ENCODE measurements around the gene FNIP1.
"Not testable (repeated sequence)": the region's sequence is repeated elsewhere in the genome, so short reads cannot be mapped to it uniquely, and the experiment has no call there.

The FNIP1 gene

DNA sequence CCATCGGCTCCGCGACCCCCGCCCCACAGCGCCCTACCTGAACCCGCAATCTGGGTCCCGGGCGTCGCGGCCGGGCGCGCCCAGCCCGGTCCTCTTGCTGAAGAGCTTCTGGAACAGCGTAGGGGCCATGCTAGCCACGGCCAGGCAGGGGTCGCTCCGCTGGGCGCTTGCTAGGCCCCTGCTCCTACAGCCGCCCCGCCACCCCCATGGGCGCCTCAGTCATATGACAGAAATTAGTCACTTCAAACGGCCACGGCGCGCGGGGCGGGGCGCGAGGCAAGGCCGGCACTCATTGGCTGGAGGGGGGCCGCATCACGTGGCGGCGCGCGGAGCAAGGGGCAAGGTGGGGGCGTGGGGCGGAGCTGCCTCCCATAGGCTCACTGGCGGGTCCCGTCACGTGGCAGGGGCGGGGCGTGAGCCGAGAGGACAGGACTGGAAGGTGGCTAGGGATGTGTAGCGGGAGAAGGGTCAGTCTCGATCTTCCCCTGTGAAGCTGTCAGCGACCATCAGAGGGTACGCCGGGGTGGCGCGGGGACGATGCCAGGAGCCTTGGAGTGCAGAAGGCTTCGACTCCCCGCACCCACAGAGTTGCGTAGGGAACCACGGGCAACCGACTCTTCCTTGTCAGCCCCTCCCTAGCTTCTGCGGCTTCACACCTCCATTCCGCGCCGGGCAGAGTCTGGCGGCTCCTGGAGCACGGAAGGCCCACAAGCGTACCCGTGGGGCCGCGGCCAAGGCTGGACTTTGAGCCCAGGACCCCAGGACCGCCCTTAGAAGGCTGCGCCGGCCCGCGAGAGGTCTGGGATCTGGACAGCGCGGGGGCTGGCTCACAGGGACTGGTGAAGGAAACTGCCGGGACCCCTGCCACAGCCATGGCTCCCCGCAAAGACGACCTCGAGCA, at the start of gene FNIP1:
Gene FNIP1 (minus strand): TSS at position 225 of the 901 bp plus-strand sequence. CDS start 96 bp downstream, at position 129.
- ChIA-PET POLR2A (interaction anchor here (0.6 to 2.7 kb wide), 10 partner anchors 9 to 299 kb away, joined by 3 to 17 read pairs (median 4); partner anchors contain the start of gene ACSL6), CTCF (interaction anchor here (1.1 kb wide), 1 partner anchor 213 kb away, joined by 4 read pairs; no protein-coding TSS in a partner anchor)
- no peak for TF ChIP-seq BHLHE40 (IDR thresholded peaks at IDR 0.05; ENCODE audit: borderline replicate concordance)
- no peak for TF ChIP-seq FOXM1 (IDR thresholded peaks at IDR 0.05; ENCODE audit: borderline replicate concordance)
- peak; percentile 96 for TF ChIP-seq L3MBTL2 (conservative IDR thresholded peaks at IDR 0.05)
- TF ChIP-seq, protein P1, sequence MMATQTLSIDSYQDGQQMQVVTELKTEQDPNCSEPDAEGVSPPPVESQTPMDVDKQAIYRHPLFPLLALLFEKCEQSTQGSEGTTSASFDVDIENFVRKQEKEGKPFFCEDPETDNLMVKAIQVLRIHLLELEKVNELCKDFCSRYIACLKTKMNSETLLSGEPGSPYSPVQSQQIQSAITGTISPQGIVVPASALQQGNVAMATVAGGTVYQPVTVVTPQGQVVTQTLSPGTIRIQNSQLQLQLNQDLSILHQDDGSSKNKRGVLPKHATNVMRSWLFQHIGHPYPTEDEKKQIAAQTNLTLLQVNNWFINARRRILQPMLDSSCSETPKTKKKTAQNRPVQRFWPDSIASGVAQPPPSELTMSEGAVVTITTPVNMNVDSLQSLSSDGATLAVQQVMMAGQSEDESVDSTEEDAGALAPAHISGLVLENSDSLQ (IDR thresholded peaks at IDR 0.05): peak; percentile 50
- no peak for TF ChIP-seq NFRKB (IDR thresholded peaks at IDR 0.05)
- no peak for TF ChIP-seq ARNT (IDR thresholded peaks at IDR 0.05)
- no peak for TF ChIP-seq CTBP1 (IDR thresholded peaks at IDR 0.05; ENCODE audit: borderline replicate concordance)
- no peak for TF ChIP-seq ZNF384 (IDR thresholded peaks at IDR 0.05)
- peak; percentile 98 for DNase-seq (ENCODE audit: extremely low spot score)

DNA sequence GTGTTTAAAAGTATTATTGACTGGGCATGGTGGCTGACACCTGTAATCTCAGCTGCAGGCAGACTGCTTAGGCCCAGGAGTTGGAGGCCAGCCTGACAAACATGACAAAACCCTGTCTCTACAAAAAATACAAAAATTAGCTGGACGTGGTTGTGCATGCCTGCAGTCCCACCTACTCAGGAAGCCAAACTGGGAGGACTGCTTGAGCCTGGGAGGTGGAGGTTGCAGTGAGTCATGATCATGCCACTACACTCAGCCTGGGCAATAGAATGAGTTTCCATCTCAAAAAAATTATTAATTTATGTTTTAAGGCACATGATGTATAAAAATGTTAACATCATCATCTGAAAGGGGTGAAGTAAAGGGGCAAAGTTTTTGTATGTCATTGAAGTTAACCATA, 49.7 kb upstream of the FNIP1 start:
- DNase-seq (ENCODE audit: extremely low spot score): no peak
- ChIA-PET POLR2A (no interaction called here), CTCF (no interaction called here)

DNA sequence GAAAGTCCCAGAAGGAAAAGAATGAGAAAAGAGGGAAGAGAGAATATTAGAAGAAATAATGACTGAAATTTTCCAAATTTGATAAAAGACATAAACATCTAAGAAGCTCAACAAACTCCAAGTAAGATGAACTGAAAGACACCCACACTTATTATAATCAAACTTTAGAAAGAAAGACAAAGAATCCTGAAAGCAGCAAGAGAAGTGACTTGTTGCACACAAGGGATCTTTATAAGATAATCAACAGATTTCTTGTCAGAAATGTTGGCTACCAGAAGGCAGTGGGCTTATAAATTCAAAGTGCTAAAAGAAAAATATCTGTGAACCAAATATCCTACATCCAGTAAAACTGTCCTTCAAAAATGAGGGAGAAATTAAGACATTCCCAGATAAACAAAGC, 49.0 kb upstream of the FNIP1 start:
- POLR2A ChIA-PET: no interaction called here
- DNase-seq (ENCODE audit: extremely low spot score): no peak
- TF ChIP-seq FOXA1 (IDR thresholded peaks at IDR 0.05) (no peak), SUZ12 (IDR thresholded peaks at IDR 0.05) (no peak), HDGF (IDR thresholded peaks at IDR 0.05; ENCODE audit: borderline replicate concordance) (no peak), ELF4 (IDR thresholded peaks at IDR 0.05) (no peak)
- CTCF ChIA-PET: no interaction called here

More for the DNA sequence above, 49.7 kb upstream of the FNIP1 start:
- TF ChIP-seq TARDBP (IDR thresholded peaks at IDR 0.05): no peak
- TF ChIP-seq FOXM1 (IDR thresholded peaks at IDR 0.05; ENCODE audit: borderline replicate concordance): no peak
- no peak for TF ChIP-seq ELF4 (IDR thresholded peaks at IDR 0.05)
- TF ChIP-seq HDGF (IDR thresholded peaks at IDR 0.05; ENCODE audit: borderline replicate concordance): no peak

DNA sequence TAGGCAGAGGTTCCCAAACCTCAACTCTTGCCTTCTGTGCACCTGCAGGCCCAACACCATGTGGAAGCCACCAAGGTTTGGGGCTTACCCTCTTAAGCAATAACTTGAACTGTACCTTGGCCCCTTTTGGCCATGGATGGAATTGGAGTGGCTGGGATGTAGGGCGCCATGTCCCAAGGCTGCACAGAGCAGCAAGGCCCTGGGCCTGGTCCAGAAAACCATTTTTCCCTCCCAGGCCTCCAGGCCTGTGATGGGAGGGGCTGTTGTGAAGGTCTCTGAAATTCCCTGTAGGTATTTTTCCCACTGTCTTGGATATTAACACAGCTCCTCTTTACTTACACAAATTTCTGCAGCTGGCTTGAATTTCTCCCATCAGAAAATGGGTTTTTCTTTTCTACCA, 46.2 kb upstream of the FNIP1 start:
- POLR2A ChIA-PET; DNase-seq (ENCODE audit: extremely low spot score); CTCF ChIA-PET: not testable (repeated sequence)

DNA sequence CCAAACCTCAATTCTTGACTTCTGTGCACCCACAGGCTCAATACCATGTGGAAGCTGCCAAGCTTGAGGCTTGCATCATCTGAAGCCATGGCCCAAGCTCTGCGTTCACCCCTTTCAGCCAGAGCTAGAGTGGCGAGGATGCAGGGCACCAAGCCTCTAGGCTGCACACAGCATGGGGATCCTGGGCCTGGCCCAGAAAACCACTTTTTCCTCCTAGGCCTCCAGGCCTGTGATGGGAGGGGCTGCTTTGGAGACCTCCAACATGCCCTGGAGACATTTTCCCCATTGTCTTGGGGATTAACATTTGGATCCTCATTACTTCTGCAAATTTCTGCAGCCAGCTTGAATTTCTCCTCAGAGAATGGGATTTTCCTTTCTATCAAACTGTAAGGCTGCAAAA, 35.9 kb upstream of the FNIP1 start:
- DNase-seq (ENCODE audit: extremely low spot score); POLR2A ChIA-PET; CTCF ChIA-PET: not testable (repeated sequence)

DNA sequence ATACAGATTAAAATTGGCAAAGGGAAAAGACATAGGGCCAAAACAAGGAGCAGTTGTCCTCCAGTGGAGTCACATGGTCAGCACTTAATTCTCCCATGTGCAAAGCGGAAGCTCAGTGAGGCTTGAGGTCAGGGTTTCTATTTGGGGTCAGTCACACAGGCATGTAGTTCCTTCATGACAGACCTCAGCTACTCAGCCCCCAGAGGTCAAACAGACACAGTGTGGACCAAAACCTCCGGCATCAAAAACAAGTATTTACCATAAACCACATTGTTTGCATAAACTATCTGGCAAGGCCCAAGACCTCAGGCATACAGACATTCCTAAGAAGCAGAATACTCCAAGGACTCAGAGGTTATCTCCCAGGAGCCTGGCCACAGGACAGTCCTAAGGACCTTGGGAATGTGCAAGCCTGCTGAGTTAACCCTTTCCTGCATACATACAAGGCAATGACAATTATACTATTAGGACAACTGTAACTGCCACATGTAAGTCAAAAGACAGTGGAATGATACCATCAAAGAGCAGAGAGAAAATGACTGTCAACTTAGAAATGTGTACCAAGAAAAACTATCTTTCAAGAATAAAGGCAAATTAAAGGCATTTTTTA, 28.7 kb upstream of the FNIP1 start:
- ChIA-PET CTCF (no interaction called here), POLR2A (no interaction called here)
- no peak for DNase-seq (ENCODE audit: extremely low spot score)
- TF ChIP-seq SUZ12 (IDR thresholded peaks at IDR 0.05) (no peak), FOXM1 (IDR thresholded peaks at IDR 0.05; ENCODE audit: borderline replicate concordance) (no peak), TARDBP (IDR thresholded peaks at IDR 0.05) (no peak), ZNF384 (IDR thresholded peaks at IDR 0.05) (no peak), ELF4 (IDR thresholded peaks at IDR 0.05) (no peak), FOXA1 (IDR thresholded peaks at IDR 0.05) (no peak), HDGF (IDR thresholded peaks at IDR 0.05; ENCODE audit: borderline replicate concordance) (no peak), NFRKB (IDR thresholded peaks at IDR 0.05) (no peak), L3MBTL2 (conservative IDR thresholded peaks at IDR 0.05) (no peak), LEF1 (IDR thresholded peaks at IDR 0.05; ENCODE audit: borderline replicate concordance) (no peak), BHLHE40 (IDR thresholded peaks at IDR 0.05; ENCODE audit: borderline replicate concordance) (no peak), SP1 (IDR thresholded peaks at IDR 0.05) (no peak), FOXK2 (IDR thresholded peaks at IDR 0.05) (no peak)
- TF ChIP-seq, protein P1 (IDR thresholded peaks at IDR 0.05): no peak

DNA sequence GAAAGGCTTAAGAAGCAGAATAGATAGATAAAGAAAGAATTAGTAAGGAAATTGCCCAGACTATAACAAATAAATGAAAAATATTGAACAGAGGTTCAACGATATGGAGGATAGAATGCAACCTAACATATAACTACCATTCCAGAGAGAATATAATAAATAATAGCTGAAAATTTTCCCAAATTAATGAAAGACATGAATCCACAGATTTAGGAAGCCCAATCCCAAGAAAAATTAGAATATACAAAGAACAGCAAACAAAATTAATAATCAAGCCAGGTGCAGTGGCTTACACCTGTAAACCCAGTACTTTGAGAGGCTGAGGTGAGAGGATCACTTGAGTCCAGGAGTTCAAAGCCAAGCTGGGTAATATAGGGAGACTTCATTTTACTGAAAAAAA, 27.8 kb upstream of the FNIP1 start:
- TF ChIP-seq BHLHE40 (IDR thresholded peaks at IDR 0.05; ENCODE audit: borderline replicate concordance): no peak
- TF ChIP-seq FOXA1 (IDR thresholded peaks at IDR 0.05): no peak
- POLR2A ChIA-PET: no interaction called here
- CTCF ChIA-PET: no interaction called here
- no peak for DNase-seq (ENCODE audit: extremely low spot score)

DNA sequence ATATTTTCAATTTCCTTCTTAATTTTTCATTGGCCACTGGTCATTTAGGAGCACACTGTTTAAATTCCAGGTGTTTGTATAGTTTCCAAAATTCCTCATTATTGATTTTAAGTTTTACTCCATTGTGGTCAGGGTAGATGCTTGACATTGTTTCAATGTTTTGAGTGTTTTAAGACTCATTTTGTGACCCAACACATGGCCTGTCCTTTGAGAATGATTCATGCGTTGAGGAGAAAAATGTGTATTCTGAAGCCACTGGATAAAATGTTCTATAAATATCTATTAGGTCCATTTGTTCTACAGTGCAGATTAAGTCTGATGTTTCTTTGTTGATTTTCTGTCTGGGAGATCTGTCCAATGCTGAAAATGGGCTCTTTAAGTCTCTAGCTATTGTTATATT, 24.4 kb upstream of the FNIP1 start:
- ChIA-PET POLR2A (no interaction called here), CTCF (no interaction called here)
- DNase-seq (ENCODE audit: extremely low spot score): no peak
- no peak for TF ChIP-seq TARDBP (IDR thresholded peaks at IDR 0.05)
- no peak for TF ChIP-seq SP1 (IDR thresholded peaks at IDR 0.05)
- TF ChIP-seq ARNT (IDR thresholded peaks at IDR 0.05): no peak
- TF ChIP-seq BHLHE40 (IDR thresholded peaks at IDR 0.05; ENCODE audit: borderline replicate concordance): no peak
- TF ChIP-seq ZNF384 (IDR thresholded peaks at IDR 0.05): no peak
- no peak for TF ChIP-seq ELF4 (IDR thresholded peaks at IDR 0.05)
- no peak for TF ChIP-seq LEF1 (IDR thresholded peaks at IDR 0.05; ENCODE audit: borderline replicate concordance)
- TF ChIP-seq CTBP1 (IDR thresholded peaks at IDR 0.05; ENCODE audit: borderline replicate concordance): no peak
- no peak for TF ChIP-seq L3MBTL2 (conservative IDR thresholded peaks at IDR 0.05)
- TF ChIP-seq SUZ12 (IDR thresholded peaks at IDR 0.05): no peak
- TF ChIP-seq HDGF (IDR thresholded peaks at IDR 0.05; ENCODE audit: borderline replicate concordance): no peak
- TF ChIP-seq FOXK2 (IDR thresholded peaks at IDR 0.05): no peak
- TF ChIP-seq, protein P1 (IDR thresholded peaks at IDR 0.05): no peak
- no peak for TF ChIP-seq FOXA1 (IDR thresholded peaks at IDR 0.05)
- no peak for TF ChIP-seq FOXM1 (IDR thresholded peaks at IDR 0.05; ENCODE audit: borderline replicate concordance)
- TF ChIP-seq NFRKB (IDR thresholded peaks at IDR 0.05): no peak

Measured in HEK293T (cell line).